NCI-H748 (cell line): Measurements from ENCODE around the gene PDE4B.
"Not testable (repeated sequence)": the region's sequence is repeated elsewhere in the genome, so short reads cannot be mapped to it uniquely, and the experiment has no call there.

ENCODE experiments used
- DNase-seq: peaks from one replicate; lab custom pipeline; 2025; ENCODE audit not compliant: unreplicated experiment; lab: John Stamatoyannopoulos, UW

PDE4B gene

DNA sequence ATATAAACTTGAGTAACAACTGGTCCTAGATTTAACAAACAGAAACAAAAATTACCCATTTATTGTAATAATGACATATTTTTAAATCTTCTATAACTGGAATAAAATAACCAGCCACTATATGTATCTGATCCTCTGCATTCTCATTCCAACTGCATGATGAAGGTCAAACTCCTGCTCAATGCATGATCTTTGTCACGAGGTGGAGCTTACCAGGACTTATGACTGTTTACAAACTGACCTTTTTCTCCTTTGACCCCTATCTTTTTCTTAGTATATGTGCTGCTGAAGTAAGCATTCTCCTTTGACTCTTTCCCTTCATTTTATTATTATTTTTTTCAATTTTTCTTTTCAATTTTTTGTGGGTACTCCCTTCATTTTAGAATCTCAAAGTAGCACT lies 252.2 kb downstream of the PDE4B start:
- DNase-seq = no peak

DNA sequence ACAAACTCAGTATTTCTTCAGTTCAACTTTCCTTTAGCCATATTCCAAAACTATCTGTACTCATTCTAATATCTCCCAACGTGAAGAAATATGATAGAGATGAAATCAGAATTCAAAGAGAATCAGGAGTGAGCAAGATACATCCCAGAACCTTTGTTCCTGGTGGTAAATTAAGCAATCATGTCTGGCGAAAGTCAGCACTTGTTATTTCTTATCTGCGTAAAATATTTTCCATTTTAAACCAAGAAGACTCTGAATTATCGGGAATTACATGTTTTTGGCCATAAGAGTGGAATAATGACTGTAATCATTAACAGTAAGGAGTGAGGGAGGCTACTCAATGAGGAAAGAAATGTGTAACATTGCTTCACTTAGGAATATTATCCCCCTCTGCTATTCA lies 253.7 kb downstream of the PDE4B start:
- DNase-seq = no peak

DNA sequence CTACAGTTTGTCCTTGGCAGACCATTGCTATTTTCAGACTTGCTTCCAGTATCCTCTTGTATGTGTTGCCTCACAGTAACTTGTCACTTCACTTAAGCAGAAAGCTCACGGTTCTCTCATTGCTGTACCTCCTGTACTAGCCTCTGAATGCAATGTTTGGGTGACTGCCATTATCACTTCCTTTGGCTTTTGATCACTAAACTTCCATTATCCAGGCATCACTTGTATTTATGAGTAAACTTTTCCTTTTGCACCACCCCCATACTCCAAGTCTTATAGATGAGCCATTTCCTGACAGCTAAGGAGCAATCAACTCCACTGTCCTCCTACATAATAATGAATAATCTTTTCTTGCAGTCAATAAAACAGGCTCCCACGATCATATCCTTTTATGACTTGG lies 255.3 kb downstream of the PDE4B start:
- DNase-seq = no peak

DNA sequence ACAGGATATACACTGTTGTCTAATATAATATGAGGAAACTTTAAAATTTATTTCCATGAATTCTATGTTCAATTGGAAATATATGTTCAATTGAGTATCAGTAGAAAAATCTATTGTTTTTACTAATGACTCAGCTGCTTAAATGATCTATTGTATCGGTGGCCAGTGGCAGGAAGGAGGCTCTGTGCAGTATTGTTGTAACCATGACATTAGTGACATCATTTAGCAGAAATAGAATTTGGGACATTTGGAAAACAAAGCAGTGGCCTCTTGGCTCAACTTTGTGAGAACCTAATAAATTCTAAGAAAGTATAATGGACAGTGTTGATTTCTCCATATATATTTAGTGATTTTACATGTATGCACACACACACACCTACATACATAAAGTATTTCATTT lies 257.4 kb downstream of the PDE4B start:
- no peak for DNase-seq

DNA sequence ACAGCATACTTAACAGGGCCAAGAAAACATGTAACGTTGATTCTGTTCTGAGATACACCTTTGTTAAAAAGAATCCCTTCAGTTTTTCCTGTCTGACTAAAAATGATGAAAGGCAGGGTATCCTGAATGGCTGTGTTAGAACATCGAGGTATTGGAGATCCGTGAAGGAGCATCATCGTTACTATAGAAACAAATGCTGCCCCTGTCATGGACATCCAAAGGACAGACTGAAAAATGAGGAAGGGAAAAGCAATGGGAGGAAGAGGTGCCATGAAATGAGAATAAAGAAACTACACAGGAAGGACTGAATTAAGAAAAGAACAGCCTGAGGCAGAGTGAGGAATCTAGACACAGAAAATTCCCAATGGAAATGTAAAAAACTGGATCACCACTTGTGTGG lies 257.9 kb downstream of the PDE4B start:
- no peak for DNase-seq

DNA sequence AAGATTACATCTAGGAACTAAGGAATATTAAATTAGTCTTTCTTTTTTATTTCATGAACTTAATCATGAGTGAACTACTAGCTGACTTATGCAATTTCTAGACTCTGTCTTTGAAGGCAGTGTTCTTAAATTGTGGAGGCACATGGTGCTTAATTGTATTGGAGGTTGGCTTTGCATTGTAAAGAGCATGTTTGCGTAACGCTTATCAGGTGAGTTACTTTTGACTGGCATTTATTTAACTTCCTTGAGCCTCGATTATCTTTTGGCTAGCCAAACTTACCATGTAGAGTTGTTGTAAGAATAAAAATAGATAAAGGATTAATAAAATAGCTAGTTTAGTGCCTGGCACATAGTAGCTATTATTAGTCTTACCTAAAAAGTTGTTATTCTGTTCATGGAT lies 262.4 kb downstream of the PDE4B start:
- no peak for DNase-seq

DNA sequence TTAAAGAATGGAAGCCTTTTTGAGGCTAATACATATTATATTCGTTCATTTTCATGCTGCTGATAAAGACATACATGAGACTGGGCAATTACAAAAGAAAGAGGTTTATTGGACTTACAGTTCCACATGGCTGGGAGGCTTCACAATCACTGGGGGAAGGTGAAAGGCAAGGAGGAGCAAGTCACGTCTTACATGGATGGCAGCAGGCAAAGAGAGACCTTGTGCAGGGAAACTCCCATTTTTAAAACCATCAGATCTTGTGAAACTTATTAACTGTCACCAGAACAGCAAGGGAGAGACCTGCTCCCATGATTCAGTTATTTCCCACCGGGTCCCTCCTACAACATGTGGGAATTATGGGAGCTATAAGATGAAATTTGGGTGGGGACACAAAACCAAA lies 264.8 kb downstream of the PDE4B start:
- DNase-seq = not testable (repeated sequence)

DNA sequence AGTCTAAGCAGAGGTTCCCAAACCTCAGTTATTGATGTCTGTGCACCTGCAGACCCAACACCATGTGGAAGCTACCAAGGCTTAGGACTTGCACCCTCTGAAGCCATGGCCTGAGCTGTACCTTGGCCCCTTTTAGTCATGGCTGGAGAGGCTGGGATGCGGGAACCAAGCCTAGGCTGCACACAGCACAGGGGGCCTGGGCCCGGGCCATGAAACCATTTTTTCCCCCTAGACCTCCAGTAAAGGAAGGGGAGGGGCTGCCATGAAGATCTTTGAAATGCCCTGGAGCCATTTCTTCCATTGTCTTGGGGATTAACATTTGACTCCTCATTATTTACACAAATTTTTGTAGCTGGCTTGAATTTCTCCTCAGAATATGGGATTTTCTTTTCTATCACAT lies 265.9 kb downstream of the PDE4B start:
- no peak for DNase-seq

DNA sequence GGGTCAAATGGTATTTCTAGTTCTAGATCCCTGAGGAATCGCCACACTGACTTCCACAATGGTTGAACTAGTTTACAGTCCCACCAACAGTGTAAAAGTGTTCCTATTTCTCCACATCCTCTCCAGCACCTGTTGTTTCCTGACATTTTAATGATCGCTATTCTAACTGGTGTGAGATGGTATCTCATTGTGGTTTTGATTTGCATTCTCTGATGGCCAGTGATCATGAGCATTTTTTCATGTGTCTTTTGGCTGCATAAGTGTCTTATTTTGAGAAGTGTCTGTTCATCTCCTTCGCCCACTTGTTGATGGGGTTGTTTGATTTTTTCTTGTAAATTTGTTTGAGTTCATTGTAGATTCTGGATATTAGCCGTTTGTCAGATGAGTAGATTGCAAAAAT lies 274.5 kb downstream of the PDE4B start:
- not testable (repeated sequence) for DNase-seq

DNA sequence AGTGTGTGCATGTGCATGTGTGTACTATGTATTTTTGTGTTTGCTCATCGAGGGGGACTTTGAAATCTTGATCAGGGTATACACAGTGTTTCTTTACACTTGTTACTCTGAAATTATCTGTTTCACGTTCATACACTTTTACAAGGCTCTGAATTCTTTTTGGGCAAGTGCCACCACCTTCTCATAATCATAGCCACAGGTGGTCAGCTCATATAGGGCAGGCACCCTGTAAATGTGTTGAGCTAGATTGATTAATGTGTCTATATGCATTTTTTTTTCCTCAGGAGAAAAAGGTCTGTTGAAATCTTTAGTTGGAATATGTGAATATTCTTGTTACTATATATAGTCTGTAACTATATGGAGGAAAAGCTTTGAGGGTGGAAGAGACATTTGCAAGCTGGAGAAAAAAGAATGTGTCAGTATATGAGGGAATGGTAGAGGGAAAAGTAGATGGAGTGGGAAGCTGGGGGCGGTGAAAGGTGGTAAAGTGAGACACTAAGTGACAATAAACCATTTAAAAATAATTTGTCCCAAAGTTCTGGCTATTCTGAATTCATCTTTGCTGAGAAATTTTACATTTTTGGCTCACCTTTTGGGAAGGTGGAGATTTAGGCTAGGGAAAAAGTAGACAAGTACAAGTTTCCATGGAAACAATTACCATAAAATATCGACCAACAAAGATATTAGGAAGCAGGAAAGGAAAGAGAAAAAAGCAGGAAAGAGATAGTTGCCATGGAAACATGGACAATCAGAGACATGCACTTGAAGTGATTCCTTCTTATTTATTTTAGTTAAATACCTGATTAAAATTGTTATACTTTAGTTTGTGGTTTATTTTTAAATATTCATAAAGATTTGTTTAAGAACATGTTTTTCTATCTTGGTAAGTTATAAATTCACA lies 277.5 kb downstream of the PDE4B start:
- peak; percentile 3 for DNase-seq

DNA sequence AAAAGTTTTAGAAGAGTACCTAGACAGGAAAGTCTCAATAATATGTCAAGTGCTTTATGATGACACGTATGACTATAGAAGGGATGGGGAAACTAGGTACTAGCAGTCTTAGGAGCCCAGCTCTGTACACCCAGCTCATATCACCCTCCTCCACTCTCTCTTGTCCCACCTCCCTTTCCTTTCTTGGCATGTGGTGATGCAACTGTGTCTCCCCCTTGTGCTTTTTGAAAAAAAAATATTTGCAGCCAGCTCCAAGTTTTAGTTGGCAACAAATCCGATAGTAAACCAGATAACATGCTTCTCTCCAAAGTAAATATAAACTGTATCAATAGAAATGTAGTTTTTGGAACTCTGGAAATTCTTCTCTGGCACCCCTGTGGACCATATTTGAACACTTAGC lies 280.7 kb downstream of the PDE4B start:
- DNase-seq = no peak

DNA sequence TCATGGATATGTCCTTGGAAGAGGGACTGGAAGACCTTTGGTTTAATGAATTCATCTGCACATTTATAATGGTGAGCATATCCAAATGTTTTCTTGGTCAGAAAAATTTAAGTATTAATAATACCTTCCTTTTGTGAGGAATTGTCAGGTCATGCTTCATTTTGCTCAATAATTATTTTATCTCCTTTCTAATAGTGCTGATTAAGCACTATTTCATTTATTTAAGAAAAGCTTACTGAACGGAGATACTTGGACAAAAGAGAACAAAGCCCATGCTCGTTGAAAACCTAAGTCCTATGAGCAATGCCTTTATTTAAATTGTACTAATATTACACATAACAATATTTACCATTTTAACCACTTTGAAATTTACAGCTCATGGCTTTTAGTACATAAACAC lies 281.5 kb downstream of the PDE4B start:
- no peak for DNase-seq

DNA sequence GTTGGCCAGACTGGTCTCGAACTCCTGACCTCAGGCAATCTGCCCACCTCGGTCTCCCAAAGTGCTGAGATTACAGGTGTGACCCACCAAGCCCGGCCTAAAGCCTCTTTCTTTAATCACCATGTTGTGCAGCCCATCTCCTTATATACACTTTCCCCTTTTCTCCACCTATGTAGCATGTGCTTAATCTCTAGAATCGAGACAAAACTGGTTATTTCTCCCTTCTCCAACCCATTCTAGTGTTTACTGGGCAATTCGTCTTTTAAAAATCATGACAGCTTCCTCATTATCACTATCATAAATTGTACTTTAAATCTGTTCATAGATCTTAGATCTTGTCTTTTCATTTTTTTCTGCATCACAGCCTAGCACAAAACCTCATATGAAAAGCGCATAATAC lies 285.7 kb downstream of the PDE4B start:
- DNase-seq = no peak

DNA sequence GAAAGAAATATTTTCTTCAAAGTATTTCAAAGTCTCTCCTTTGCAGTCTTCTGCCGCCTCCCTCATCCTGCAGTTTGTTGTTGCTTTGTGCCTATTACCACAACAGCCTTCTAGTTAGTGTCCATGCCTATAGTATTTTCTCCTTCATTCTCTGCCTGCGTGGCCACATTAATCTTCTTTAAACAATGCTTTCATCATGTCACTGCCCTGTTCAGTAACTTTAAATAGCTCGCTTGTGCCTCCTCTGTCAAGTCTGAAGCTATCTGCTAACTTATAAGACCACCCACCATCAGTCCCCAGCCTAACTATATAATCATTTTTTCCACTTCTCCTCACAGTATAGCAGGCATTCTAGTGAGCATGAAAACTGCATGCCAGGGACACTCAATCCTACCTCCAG lies 290.3 kb downstream of the PDE4B start:
- DNase-seq = no peak

DNA sequence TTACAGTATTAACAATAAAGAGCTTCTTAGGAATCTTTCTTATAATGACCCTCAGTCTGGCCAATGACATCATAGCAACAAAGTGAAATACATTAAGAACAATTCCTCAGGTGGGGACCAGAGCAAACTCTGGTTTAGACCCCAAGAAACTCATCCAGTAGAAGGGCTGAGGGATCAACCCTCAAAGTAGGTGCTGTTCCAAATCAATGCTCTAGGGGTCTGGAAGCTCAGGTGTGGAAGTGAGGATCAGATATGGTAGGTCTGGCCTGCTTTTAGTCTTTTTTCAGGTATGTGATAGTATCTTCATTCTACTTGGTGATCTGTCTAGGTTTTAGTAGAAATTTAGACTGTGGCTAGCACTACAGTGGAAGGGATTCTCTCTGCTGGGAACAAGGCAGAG lies 291.7 kb downstream of the PDE4B start:
- DNase-seq = no peak

DNA sequence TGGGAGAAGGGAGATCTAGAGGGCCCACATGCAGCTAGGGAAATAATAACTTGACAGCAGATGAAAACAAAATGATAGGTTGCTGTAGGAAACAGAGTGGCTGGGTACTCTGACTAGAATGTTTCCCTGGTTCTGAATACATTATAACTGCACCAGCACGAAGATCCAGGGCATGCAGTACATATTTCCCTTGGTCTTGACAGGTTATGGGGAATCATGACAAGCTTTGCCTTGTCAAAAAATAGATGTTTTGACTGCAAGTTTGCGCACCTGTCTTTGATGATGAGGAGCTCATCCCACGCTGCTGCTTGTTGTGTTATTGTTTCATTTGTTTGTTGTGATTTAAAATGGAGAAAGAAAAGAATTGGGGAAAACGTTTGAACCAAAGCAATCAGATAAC lies 292.9 kb downstream of the PDE4B start:
- no peak for DNase-seq

DNA sequence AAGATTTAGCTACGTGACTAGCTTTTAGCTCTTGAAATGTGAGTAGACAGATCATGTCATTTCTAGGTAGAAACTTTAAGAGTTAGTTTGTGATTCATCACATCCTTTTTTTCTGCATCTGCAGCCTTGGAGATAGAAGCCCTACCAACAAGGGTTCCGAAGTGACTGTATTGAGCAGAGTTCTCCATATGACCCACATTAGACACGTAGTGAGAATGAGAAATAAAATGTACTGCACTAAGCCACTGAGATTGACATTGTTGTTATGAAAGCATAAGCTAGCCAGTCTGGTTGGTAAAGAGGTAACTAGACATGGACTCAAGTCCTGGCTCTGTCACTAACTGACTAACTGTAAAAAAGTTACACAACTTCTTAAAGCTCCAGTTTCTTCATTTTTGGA lies 296.1 kb downstream of the PDE4B start:
- DNase-seq = no peak

DNA sequence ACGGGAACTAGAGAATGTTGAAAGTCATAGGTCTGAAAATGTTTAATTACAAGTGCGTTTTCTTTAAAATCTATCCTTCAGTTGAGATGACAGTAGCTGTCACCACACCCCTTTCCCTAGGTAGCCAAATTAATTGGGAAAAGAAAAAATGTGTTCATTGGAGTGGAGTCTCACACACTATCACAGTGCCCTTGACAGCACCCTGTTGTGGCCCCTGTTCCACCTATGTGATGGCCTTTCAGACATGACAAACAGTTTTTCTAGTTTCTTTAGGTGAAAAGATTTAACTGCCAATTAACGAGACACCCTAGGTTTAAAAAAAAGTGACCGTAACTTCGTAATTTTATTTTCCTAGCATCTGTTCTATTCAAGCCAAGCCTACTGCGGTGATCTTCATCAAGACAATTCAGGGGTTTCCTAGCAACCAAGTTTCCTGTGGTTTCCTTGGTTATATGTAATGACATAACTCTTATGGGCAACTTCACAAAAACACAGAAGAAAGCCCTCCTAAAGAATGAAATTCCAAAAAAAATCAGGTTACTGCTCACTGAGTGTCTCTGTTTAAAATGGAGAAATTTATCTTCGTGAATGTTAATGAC lies 298.3 kb downstream of the PDE4B start:
- DNase-seq = peak; percentile 1

DNA sequence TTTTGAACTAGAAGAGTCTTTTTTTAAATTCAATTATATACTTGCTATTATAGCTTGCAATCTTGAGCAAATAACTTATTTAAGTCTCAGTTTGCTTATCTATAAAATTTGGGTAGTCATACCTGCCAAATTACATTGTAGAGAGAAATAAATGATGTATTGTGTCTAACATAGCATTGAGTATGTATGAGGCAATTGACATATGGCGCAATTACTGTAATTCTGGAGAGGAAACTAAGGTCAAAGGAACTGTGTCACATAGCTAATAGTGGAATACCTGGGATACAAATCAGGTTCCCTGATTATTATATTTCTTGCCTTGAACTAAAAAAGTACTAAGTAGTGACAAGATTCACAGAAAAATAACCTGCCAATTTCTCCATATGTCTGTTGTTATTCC lies 302.5 kb downstream of the PDE4B start:
- DNase-seq = no peak

DNA sequence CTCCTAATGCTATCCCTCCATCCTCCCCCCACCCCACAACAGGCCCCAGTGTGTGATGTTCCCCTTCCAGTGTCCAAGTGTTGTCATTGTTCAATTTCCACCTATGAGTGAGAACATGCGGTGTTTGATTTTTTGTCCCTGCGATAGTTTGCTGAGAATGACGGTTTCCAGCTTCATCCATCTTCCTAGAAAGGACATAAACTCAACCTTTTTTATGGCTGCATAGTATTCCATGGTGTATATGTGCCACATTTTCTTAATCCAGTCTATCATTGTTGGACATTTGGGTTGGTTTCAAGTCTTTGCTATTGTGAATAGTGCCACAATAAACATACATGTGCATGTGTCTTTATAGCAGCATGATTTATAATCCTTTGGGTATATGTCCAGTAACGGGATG lies 308.3 kb downstream of the PDE4B start:
- DNase-seq = not testable (repeated sequence)

DNA sequence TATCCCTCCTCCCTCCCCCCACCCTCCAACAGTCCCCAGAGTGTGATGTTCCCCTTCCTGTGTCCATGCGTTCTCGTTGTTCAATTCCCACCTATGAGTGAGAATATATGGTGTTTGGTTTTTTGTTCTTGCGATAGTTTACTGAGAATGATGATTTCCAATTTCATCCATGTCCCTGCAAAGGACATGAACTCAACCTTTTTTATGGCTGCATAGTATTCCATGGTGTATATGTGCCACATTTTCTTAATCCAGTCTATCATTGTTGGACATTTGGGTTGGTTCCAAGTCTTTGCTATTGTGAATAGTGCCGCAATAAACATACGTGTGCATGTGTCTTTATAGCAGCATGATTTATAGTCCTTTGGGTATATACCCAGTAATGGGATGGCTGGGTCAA lies 311.4 kb downstream of the PDE4B start:
- DNase-seq = not testable (repeated sequence)

DNA sequence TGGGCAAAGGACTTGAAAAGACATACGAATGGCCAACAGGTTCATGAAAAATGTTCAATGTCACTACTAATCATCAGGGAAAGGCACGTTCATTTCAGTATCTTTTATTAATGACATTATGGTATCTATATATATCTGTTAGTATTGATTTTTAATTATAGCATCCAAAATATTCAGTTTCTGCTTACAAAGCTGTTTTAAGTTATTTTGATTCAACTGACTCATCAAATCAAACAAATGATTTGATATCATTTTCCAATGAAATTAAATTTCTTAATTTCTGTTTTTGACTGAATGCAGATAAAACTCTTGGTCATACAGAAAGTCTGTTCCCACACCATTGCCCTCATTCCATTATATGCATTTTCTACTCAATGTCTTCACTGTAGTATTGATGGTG lies 315.9 kb downstream of the PDE4B start:
- DNase-seq = no peak
